ENCODE data around the gene B3GNT4.

Gene B3GNT4

DNA sequence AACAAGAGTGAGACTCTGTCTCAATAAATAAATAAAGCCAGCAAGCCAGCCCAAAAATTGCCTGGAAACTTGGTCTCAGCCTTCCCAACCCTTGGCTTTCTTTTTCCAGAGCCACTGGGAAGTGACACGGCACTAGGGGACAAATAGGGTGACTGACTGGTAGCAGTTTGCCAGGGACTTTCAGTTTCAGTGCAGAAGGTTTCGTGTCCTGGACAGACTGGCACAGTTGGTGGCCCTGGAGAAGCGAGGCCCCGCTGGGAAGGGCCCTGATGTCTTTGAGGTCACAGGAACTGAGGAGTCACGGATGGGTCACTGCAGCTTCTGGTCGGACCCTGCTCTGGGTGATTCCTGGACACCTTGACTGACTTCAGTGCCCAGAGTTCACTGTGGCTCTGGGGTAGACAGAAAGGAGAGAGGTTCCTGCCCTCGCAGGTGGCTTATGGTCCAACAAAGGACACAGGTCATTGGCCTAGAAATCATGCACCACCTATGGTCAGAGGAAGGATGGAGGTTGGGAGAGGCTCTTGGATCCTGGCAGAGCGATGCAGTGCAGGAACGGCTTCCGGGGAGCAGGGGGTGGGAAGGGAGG is 17.9 kb upstream of the B3GNT4 start:
- no peak overlapping the region for H3K27ac ChIP-seq
- H3K4me3 ChIP-seq = no peak overlapping the region

DNA sequence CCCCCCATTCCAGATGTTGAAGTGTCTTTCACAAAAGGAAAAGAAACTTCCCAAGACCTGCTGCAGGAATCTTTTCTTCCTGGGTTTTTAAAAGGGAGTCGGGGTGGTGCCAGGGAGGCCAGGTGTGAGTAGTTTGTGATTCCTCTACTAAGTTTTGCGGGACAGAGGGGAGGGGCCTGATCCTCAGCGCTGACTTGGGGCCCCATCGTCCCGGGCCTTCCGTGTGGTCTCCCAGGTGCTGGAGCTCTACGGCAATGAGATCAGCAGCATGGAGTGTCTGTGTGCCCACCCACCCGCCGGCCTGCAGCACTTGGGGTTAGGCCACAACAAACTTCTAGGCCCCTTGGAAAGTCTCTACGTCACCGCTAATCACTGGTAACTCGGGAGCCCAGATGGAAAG is 16.0 kb upstream of the B3GNT4 start:
- H3K4me3 ChIP-seq = no peak overlapping the region
- no peak overlapping the region for H3K27ac ChIP-seq

DNA sequence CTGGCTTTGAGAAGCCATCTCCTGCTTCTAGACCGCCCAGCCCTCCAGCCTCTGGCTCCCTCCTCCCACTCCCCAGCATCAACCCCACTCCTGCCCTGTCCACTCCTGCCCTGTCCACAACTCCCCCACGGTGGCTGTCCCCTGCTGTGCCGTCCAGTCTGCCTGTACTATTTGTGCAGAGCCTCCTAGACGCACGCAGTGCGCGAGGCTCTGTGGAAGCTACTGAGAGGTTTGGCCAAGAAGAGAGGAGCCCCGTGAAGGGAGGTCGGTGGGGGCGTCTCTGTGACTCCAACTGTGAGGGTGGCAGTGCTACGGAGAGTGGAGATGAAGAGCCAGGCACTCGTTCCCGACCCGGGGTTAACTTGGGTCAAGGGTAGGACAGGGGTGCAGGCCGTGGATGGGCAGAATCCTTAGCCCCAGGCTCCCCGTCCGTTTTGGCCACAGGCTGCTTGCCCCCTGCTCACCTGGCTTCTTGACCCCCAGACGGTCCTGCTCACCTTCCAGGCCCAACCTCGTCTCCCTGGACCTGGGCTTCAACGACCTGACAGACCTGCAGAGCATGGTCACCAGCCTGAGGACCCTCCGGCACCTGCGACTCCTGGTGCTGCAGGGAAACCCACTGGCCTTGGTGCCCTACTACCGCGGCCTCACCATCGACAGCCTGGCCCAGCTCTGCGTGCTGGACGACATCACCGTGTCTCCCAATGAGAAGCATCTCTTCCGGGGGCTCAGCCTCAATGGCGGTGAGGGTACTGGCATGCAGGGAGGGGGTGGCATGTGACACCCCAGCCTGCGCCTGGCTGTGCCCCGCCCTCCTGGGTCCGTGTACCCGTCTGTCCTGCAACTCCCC is 13.7 kb upstream of the B3GNT4 start:
- no peak overlapping the region for H3K27ac ChIP-seq
- H3K4me3 ChIP-seq = no peak overlapping the region

- Histone ChIP-seq H3K4me3 (no peak overlapping the region), H3K27ac (no peak overlapping the region)
Observed at GRCh38 chr12:122190842-122191668, 12.5 kb upstream of the B3GNT4 start.

- no peak overlapping the region for H3K4me3 ChIP-seq
- no peak overlapping the region for H3K27ac ChIP-seq
Observed at GRCh38 chr12:122192441-122192840, 11.1 kb upstream of the B3GNT4 start.

- no peak overlapping the region for H3K4me3 ChIP-seq
- no peak overlapping the region for H3K27ac ChIP-seq
Observed at GRCh38 chr12:122194804-122195203, 8.7 kb upstream of the B3GNT4 start.

GRCh38 chr12:122195405-122195804 is 8.1 kb upstream of the B3GNT4 start:
- H3K4me3 ChIP-seq = no peak overlapping the region

GRCh38 chr12:122197612-122197966 is 5.9 kb upstream of the B3GNT4 start:
- H3K27ac ChIP-seq = no peak overlapping the region
- H3K4me3 ChIP-seq = no peak overlapping the region

More at GRCh38 chr12:122195405-122195804, 8.1 kb upstream of the B3GNT4 start:
- no peak overlapping the region for H3K27ac ChIP-seq

GRCh38 chr12:122199484-122200355 is 3.8 kb upstream of the B3GNT4 start:
- H3K4me3 ChIP-seq = no peak overlapping the region
- H3K27ac ChIP-seq = no peak overlapping the region

- Histone ChIP-seq H3K4me3 (no peak overlapping the region), H3K27ac (no peak overlapping the region)
Observed at GRCh38 chr12:122200541-122201175, 2.9 kb upstream of the B3GNT4 start.

GRCh38 chr12:122201381-122201780 is 2.1 kb upstream of the B3GNT4 start:
- Histone ChIP-seq H3K27ac (no peak overlapping the region), H3K4me3 (no peak overlapping the region)

DNA sequence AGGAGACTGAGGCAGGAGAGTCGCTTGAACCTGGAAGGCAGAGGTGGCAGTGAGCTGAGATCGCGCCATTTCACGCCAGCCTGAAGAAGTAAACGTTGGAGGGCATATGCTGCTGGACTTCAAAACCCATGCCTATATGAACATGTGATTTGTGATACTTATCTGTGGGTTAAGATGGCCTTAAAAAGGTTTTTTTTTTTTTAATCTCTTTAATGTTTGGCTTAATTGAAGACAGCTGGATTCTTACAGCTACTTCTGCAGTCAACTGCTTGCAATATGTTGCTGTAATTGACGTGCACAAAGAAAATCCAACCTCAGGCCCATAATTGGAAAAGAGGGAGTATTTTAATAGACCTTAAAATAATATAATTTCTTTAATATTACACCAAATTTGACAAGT is 1.5 kb upstream of the B3GNT4 start:
- no peak overlapping the region for H3K4me3 ChIP-seq
- H3K27ac ChIP-seq = no peak overlapping the region

- Histone ChIP-seq H3K4me3 (peak overlapping the region; percentile 42 to 61 (median 53)), H3K27ac (peak overlapping the region in 6 of 21 experiments; percentile 3 to 65 (median 51))
Observed at GRCh38 chr12:122202811-122203210, 698 bp upstream of the B3GNT4 start.

DNA sequence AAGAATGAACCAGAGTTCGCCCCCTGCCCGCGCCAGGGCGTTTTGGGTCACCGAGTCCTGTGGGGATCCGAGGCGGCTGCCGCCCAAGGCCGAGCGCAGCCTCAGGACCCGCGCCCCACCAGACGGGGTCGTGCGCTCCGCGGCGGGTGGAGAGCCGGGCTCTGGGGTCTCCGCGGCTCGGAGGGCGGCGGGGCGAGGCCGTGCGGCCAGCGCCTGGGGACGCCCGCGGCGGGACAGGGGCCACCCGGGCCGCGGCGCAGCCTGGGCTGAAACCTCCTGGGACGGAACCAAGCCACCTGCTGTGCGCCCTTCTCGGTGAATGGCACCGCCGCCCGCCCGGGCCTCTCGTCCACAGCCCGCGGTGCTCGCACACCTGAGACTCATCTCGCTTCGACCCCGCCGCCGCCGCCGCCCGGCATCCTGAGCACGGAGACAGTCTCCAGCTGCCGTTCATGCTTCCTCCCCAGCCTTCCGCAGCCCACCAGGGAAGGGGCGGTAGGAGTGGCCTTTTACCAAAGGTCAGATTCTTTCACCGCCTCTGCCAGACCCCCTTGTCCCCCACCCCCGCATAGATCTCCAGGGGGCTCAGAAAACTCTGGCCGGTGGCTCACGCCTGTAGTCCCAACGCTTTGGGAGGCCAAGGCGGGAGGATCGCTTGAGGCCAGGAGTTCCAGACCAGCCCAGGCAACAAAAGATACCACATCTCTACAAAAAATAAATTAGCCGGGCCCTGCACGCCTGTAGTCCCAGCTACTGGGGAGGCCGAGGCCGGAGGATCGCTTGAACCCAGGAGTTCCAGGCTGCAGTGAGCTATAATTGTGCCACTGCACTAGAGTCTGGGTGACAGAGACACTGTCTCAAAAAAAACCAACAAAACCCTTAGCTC is 901 bp downstream of the B3GNT4 start:
- Histone ChIP-seq H3K27ac (peak overlapping the region in 3 of 21 experiments; percentile 3 to 62 (median 48)), H3K4me3 (peak overlapping the region; percentile 42 to 61 (median 53))

- H3K4me3 ChIP-seq = no peak overlapping the region
- H3K27ac ChIP-seq = no peak overlapping the region
Observed at GRCh38 chr12:122205053-122205925, 1.8 kb downstream of the B3GNT4 start.

GRCh38 chr12:122206111-122206881 is 2.8 kb downstream of the B3GNT4 start:
- H3K4me3 ChIP-seq = no peak overlapping the region
- H3K27ac ChIP-seq = no peak overlapping the region
